Measurements from ENCODE around the gene EDC4. TPM values are rescaled to one million over a fixed set of nuclear protein-coding genes. Genes with fewer than 3 reads are reported as not detected.

The EDC4 gene
- total and polyA plus RNA-seq, 9 of the 15 experiments (the other 6 are each of a cell fraction or from before 2014, with no cell fraction given): 1.1 to 131 (median 74.0) TPM

- TF ChIP-seq, protein P1, sequence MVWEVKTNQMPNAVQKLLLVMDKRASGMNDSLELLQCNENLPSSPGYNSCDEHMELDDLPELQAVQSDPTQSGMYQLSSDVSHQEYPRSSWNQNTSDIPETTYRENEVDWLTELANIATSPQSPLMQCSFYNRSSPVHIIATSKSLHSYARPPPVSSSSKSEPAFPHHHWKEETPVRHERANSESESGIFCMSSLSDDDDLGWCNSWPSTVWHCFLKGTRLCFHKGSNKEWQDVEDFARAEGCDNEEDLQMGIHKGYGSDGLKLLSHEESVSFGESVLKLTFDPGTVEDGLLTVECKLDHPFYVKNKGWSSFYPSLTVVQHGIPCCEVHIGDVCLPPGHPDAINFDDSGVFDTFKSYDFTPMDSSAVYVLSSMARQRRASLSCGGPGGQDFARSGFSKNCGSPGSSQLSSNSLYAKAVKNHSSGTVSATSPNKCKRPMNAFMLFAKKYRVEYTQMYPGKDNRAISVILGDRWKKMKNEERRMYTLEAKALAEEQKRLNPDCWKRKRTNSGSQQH (CRISPR knock-in tag; IDR thresholded peaks at IDR 0.05): no peak
- TF ChIP-seq ZNF217 (CRISPR knock-in tag; IDR thresholded peaks at IDR 0.05) (no peak), ZNF644 (tag; IDR thresholded peaks at IDR 0.05; ENCODE audit: low read depth) (no peak), MXI1 (IDR thresholded peaks at IDR 0.05; ENCODE audit: low read depth, low read length) (no peak), HDAC1 (IDR thresholded peaks at IDR 0.05) (peak in 1 of 2 experiments; percentile 51; a peak in 1 of 4 replicates), ZNF12 (CRISPR knock-in tag; IDR thresholded peaks at IDR 0.05) (no peak), FOXK1 (CRISPR knock-in tag; IDR thresholded peaks at IDR 0.05; ENCODE audit: borderline replicate concordance) (no peak), KLF6 (CRISPR knock-in tag; IDR thresholded peaks at IDR 0.05; ENCODE audit: borderline replicate concordance) (no peak), CAMTA2 (CRISPR knock-in tag; conservative IDR thresholded peaks at IDR 0.05) (no peak), ELF2 (CRISPR knock-in tag; IDR thresholded peaks at IDR 0.05) (no peak), NFRKB (IDR thresholded peaks at IDR 0.05; ENCODE audit: low read depth) (no peak), SRSF1 (IDR thresholded peaks at IDR 0.05; ENCODE audit: low read depth, low read length) (no peak), MAZ (CRISPR knock-in tag; conservative IDR thresholded peaks at IDR 0.05 in 1 of 2, IDR thresholded peaks at IDR 0.05 in 1 of 2) (no peak), NR0B1 (IDR thresholded peaks at IDR 0.05; ENCODE audit: partially characterized antibody) (no peak), ELK3 (CRISPR knock-in tag; IDR thresholded peaks at IDR 0.05) (no peak), SIN3A (IDR thresholded peaks at IDR 0.05; ENCODE audit: borderline replicate concordance in 2 of 2, control insufficient read depth in 1 of 2, low read depth in 2 of 2, low read length in 2 of 2) (peak in 1 of 2 experiments; percentile 46; a peak in 1 of 4 replicates), DPF2 (IDR thresholded peaks at IDR 0.05) (no peak), GATA2 (CRISPR knock-in tag; IDR thresholded peaks at IDR 0.05) (no peak), SP2 (IDR thresholded peaks at IDR 0.05; ENCODE audit: extremely low read depth, low read depth, low read length, poor library complexity, severe bottlenecking) (no peak), MEF2D (tag; conservative IDR thresholded peaks at IDR 0.05; ENCODE audit: low read depth) (no peak), TARDBP (IDR thresholded peaks at IDR 0.05) (no peak), PCBP1 (IDR thresholded peaks at IDR 0.05; ENCODE audit: low read depth, low read length, poor library complexity, severe bottlenecking) (no peak)
- TF ChIP-seq, protein P2, sequence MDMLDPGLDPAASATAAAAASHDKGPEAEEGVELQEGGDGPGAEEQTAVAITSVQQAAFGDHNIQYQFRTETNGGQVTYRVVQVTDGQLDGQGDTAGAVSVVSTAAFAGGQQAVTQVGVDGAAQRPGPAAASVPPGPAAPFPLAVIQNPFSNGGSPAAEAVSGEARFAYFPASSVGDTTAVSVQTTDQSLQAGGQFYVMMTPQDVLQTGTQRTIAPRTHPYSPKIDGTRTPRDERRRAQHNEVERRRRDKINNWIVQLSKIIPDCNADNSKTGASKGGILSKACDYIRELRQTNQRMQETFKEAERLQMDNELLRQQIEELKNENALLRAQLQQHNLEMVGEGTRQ (CRISPR knock-in tag; IDR thresholded peaks at IDR 0.05): no peak
- TF ChIP-seq, protein P3, sequence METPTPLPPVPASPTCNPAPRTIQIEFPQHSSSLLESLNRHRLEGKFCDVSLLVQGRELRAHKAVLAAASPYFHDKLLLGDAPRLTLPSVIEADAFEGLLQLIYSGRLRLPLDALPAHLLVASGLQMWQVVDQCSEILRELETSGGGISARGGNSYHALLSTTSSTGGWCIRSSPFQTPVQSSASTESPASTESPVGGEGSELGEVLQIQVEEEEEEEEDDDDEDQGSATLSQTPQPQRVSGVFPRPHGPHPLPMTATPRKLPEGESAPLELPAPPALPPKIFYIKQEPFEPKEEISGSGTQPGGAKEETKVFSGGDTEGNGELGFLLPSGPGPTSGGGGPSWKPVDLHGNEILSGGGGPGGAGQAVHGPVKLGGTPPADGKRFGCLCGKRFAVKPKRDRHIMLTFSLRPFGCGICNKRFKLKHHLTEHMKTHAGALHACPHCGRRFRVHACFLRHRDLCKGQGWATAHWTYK (CRISPR knock-in tag; IDR thresholded peaks at IDR 0.05): no peak
Observed at GRCh38 chr16:67884684-67885083, 11.8 kb downstream of the EDC4 start, which contains the start of gene NRN1L (continued).
